ENCODE data around the gene ADTRP.
"Not testable (repeated sequence)": the region's sequence is repeated elsewhere in the genome, so short reads cannot be mapped to it uniquely, and the experiment has no call there.

ADTRP gene

DNA sequence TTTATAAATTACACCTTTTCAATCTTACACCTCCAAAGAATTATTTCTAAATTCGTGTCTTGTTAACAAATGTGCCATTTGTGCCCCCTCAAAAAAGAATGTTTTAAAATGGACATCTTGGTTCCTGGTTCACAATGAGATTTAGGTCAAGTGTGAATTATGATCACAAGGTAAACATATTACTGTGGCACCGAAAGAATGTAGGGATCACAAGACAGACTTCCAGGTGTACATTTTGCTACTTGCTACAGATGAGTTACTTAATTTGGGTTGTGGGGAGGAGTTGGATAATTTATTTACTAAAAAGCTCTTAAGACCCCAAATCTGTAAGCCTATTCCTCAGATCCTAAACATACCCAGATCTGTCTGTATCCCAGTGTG lies 25.0 kb upstream of the ADTRP start:
- Histone ChIP-seq H3K9me3 (ENCODE audit: insufficient read depth, low read length) (no peaks in the 10 kb centered on the region), H3K27ac (ENCODE audit: low read depth, low read length) (no peak overlapping the region), H3K79me2 (ENCODE audit: insufficient read depth, low read length) (no peaks in the 10 kb centered on the region), H3K9ac (ENCODE audit: low read length) (no peak overlapping the region), H3K9me2 (replicated peaks; ENCODE audit: insufficient read depth, low read length) (no peaks in the 10 kb centered on the region), H3K4me2 (ENCODE audit: low read depth, low read length, poor library complexity, severe bottlenecking) (no peak overlapping the region), H3K4me3 (ENCODE audit: insufficient read depth, low read length, poor library complexity, severe bottlenecking) (no peak overlapping the region), H3K36me3 (ENCODE audit: low read length) (no peaks in the 10 kb centered on the region), H4K20me1 (ENCODE audit: low read depth, low read length) (no peaks in the 10 kb centered on the region), H3F3A (ENCODE audit: insufficient read depth) (no peaks in the 10 kb centered on the region), H3K27me3 (ENCODE audit: low read length) (no peaks in the 10 kb centered on the region), H2AFZ (ENCODE audit: low read depth, low read length, severe bottlenecking) (no peak overlapping the region)
- no peak for TF ChIP-seq EZH2phosphoT487 (conservative IDR thresholded peaks at IDR 0.05; ENCODE audit: low read length)
- TF ChIP-seq, protein P1, sequence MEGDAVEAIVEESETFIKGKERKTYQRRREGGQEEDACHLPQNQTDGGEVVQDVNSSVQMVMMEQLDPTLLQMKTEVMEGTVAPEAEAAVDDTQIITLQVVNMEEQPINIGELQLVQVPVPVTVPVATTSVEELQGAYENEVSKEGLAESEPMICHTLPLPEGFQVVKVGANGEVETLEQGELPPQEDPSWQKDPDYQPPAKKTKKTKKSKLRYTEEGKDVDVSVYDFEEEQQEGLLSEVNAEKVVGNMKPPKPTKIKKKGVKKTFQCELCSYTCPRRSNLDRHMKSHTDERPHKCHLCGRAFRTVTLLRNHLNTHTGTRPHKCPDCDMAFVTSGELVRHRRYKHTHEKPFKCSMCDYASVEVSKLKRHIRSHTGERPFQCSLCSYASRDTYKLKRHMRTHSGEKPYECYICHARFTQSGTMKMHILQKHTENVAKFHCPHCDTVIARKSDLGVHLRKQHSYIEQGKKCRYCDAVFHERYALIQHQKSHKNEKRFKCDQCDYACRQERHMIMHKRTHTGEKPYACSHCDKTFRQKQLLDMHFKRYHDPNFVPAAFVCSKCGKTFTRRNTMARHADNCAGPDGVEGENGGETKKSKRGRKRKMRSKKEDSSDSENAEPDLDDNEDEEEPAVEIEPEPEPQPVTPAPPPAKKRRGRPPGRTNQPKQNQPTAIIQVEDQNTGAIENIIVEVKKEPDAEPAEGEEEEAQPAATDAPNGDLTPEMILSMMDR (IDR thresholded peaks at IDR 0.05; ENCODE audit: insufficient read depth, low read length, poor library complexity, severe bottlenecking), result no peak

DNA sequence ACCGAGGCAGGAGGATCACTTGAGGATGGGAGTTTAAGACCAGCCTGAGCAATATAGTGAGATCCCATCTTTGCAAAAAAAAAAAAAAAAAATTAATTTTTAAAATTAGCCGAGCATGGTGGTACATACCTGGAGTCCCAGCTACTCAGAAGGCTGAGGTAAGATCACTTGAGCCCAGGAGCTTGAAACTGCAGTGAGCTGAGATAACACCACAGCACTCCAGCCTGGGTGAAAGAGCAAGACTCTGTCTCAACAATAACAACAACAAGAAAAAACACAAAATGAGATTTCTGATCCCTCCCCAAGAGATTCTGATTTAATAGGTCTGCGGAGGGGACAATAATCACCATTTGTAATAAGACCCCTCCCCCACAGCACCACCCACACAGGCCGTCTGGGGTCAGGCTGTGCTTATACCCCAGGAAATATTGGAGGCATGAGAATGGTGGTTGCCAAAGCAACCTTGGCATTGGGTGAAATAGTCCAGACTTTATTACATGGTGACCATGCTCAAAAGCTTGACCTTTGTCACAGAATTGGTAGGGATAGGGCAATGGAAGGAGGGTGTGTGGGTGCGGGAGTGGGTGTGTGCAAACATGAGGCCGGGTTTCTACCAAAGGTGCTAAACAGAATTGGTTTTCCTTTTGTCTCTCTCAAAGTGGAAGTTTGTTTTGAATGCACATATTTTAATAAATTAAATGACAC lies 24.4 kb upstream of the ADTRP start:
- no peaks in the 10 kb centered on the region for H3K9me2 ChIP-seq (replicated peaks; ENCODE audit: insufficient read depth, low read length)
- H3K4me2 ChIP-seq (ENCODE audit: low read depth, low read length, poor library complexity, severe bottlenecking), result no peak overlapping the region
- H3K36me3 ChIP-seq (ENCODE audit: low read length), result no peaks in the 10 kb centered on the region
- no peak overlapping the region for H3K27ac ChIP-seq (ENCODE audit: low read depth, low read length)
- no peak overlapping the region for H2AFZ ChIP-seq (ENCODE audit: low read depth, low read length, severe bottlenecking)
- TF ChIP-seq, protein P1 (IDR thresholded peaks at IDR 0.05; ENCODE audit: insufficient read depth, low read length, poor library complexity, severe bottlenecking), result no peak
- no peak for TF ChIP-seq EZH2phosphoT487 (conservative IDR thresholded peaks at IDR 0.05; ENCODE audit: low read length)
- H3K27me3 ChIP-seq (ENCODE audit: low read length), result no peaks in the 10 kb centered on the region
- no peaks in the 10 kb centered on the region for H3K9me3 ChIP-seq (ENCODE audit: insufficient read depth, low read length)
- no peaks in the 10 kb centered on the region for H3K79me2 ChIP-seq (ENCODE audit: insufficient read depth, low read length)
- no peak overlapping the region for H3K9ac ChIP-seq (ENCODE audit: low read length)
- H3F3A ChIP-seq (ENCODE audit: insufficient read depth), result no peaks in the 10 kb centered on the region
- H4K20me1 ChIP-seq (ENCODE audit: low read depth, low read length), result no peaks in the 10 kb centered on the region
- H3K4me3 ChIP-seq (ENCODE audit: insufficient read depth, low read length, poor library complexity, severe bottlenecking), result no peak overlapping the region

DNA sequence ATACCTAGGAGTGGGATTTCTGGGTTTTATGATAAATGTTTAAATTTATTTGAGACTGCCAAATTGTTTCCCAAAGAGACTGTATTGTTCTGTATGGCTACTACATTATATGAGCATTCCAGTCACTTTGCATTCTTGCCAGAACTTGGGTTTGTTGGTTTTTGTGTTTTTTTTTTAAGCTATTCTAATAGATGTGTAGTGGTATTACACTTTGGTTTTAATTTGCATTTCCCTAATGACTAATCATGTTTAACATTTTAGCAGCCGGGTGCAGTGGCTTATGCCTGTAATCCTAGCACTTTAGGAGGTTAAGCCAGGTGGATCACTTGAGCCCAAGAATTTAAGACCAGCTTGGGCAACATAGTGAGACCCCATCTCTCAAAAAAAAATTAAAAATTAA lies 21.9 kb upstream of the ADTRP start:
- not testable (repeated sequence) for H3K79me2 ChIP-seq (ENCODE audit: insufficient read depth, low read length); H3K36me3 ChIP-seq (ENCODE audit: low read length); H3K9ac ChIP-seq (ENCODE audit: low read length); H3K9me2 ChIP-seq (replicated peaks; ENCODE audit: insufficient read depth, low read length); H3F3A ChIP-seq (ENCODE audit: insufficient read depth); H2AFZ ChIP-seq (ENCODE audit: low read depth, low read length, severe bottlenecking); H4K20me1 ChIP-seq (ENCODE audit: low read depth, low read length); H3K4me2 ChIP-seq (ENCODE audit: low read depth, low read length, poor library complexity, severe bottlenecking); H3K27me3 ChIP-seq (ENCODE audit: low read length); H3K9me3 ChIP-seq (ENCODE audit: insufficient read depth, low read length); H3K27ac ChIP-seq (ENCODE audit: low read depth, low read length); H3K4me3 ChIP-seq (ENCODE audit: insufficient read depth, low read length, poor library complexity, severe bottlenecking)

DNA sequence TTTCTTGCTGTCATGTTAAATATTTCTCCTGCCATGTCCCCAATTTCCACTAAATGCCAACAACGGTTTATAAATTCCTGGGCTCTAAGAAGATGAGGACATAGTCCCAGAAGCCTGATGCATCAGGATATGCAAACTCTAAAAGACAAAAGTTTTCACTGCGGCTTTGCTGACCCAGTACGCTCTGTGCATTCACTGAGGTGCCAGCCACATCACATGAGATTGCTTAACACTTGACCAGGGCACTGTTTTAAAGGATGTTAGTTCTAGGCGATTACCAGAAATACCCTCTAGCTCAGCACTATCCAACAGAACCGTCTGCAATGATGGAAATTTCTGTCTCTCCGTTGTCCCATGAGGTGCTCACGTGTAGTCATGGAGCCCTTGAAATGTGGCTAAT lies 19.9 kb upstream of the ADTRP start:
- H3K9me3 ChIP-seq (ENCODE audit: insufficient read depth, low read length), result no peaks in the 10 kb centered on the region
- no peak overlapping the region for H3K9ac ChIP-seq (ENCODE audit: low read length)
- H3K4me3 ChIP-seq (ENCODE audit: insufficient read depth, low read length, poor library complexity, severe bottlenecking), result no peak overlapping the region
- H3K4me2 ChIP-seq (ENCODE audit: low read depth, low read length, poor library complexity, severe bottlenecking), result no peak overlapping the region
- H3K79me2 ChIP-seq (ENCODE audit: insufficient read depth, low read length), result no peaks in the 10 kb centered on the region
- H2AFZ ChIP-seq (ENCODE audit: low read depth, low read length, severe bottlenecking), result no peak overlapping the region
- no peaks in the 10 kb centered on the region for H3F3A ChIP-seq (ENCODE audit: insufficient read depth)
- no peaks in the 10 kb centered on the region for H3K36me3 ChIP-seq (ENCODE audit: low read length)
- no peaks in the 10 kb centered on the region for H3K27me3 ChIP-seq (ENCODE audit: low read length)
- TF ChIP-seq EZH2phosphoT487 (conservative IDR thresholded peaks at IDR 0.05; ENCODE audit: low read length), result no peak
- TF ChIP-seq, protein P1 (IDR thresholded peaks at IDR 0.05; ENCODE audit: insufficient read depth, low read length, poor library complexity, severe bottlenecking), result no peak
- no peaks in the 10 kb centered on the region for H4K20me1 ChIP-seq (ENCODE audit: low read depth, low read length)
- no peak overlapping the region for H3K27ac ChIP-seq (ENCODE audit: low read depth, low read length)
- H3K9me2 ChIP-seq (replicated peaks; ENCODE audit: insufficient read depth, low read length), result no peaks in the 10 kb centered on the region
